Nephron (organoid): ENCODE measurements around the gene COL4A1.

Experiments used
- H3K27ac Mint-ChIP-seq, 3 experiments: 2 replicates each; pipeline ENCODE4 v1.8.0; 2020; ENCODE audit warnings: mixed read lengths in 3 of 3, mild to moderate bottlenecking in 2 of 3, moderate library complexity in 1 of 3
- H3K27me3 Mint-ChIP-seq: 2 replicates; pipeline ENCODE4 v1.8.0; 2021; ENCODE audit warnings: low read depth, mild to moderate bottlenecking, moderate library complexity, mixed read lengths
- H3K36me3 Mint-ChIP-seq: 2 replicates; pipeline ENCODE4 v1.8.0; 2020; ENCODE audit warnings: low read depth, mixed read lengths
- H3K4me1 Mint-ChIP-seq: 2 replicates; pipeline ENCODE4 v1.8.0; 2020; ENCODE audit warnings: mixed read lengths
- H3K4me3 Mint-ChIP-seq, 3 experiments: 2 replicates each; pipeline ENCODE4 v1.8.0; 2020; ENCODE audit warnings: mild to moderate bottlenecking in 3 of 3, mixed read lengths in 3 of 3, moderate library complexity in 2 of 3
- H3K9me3 Mint-ChIP-seq: 2 replicates; pipeline ENCODE4 v1.8.0; 2020; ENCODE audit warnings: mixed read lengths
- CTCF ChIP-seq, 3 experiments: fragments of 200-600 bp; sonication (generic); IDR thresholded peaks; one replicate each; pipeline ENCODE4 v1.5.0; 2021; ENCODE audit warnings: antibody characterized with exemption in 3 of 3; ENCODE audit not compliant: unreplicated experiment in 3 of 3

The COL4A1 gene

GRCh38 chr13:110266983-110267382 lies 40.0 kb downstream of the COL4A1 start:
- H3K9me3 Mint-ChIP-seq, result no peaks in the 10 kb centered on the region
- no peak overlapping the region for H3K4me3 Mint-ChIP-seq
- H3K4me1 Mint-ChIP-seq, result peaks cover 35% of the 10 kb centered on the region
- H3K27me3 Mint-ChIP-seq, result no peaks in the 10 kb centered on the region
- no peak for TF ChIP-seq CTCF (IDR thresholded peaks at IDR 0.05; ENCODE audit: unreplicated experiment in 3 of 3)
- no peak overlapping the region for H3K27ac Mint-ChIP-seq
- H3K36me3 Mint-ChIP-seq, result no peaks in the 10 kb centered on the region

GRCh38 chr13:110266431-110266809 lies 40.5 kb downstream of the COL4A1 start:
- H3K4me3 Mint-ChIP-seq, result no peak overlapping the region
- H3K27ac Mint-ChIP-seq, result no peak overlapping the region
- no peak for TF ChIP-seq CTCF (IDR thresholded peaks at IDR 0.05; ENCODE audit: unreplicated experiment in 3 of 3)
- H3K36me3 Mint-ChIP-seq, result no peaks in the 10 kb centered on the region
- H3K27me3 Mint-ChIP-seq, result no peaks in the 10 kb centered on the region
- H3K4me1 Mint-ChIP-seq, result peaks cover 40% of the 10 kb centered on the region
- H3K9me3 Mint-ChIP-seq, result no peaks in the 10 kb centered on the region

GRCh38 chr13:110265682-110266430 lies 41.1 kb downstream of the COL4A1 start:
- Mint-ChIP-seq H3K4me3 (no peak overlapping the region), H3K9me3 (no peaks in the 10 kb centered on the region), H3K4me1 (peaks cover 44% of the 10 kb centered on the region), H3K36me3 (no peaks in the 10 kb centered on the region), H3K27ac (peak overlapping the region in 1 of 3 experiments; percentile 91), H3K27me3 (no peaks in the 10 kb centered on the region)
- no peak for TF ChIP-seq CTCF (IDR thresholded peaks at IDR 0.05; ENCODE audit: unreplicated experiment in 3 of 3)

- Mint-ChIP-seq H3K4me1 (peaks cover 46% of the 10 kb centered on the region), H3K27me3 (no peaks in the 10 kb centered on the region), H3K27ac (peak overlapping the region; percentile 23 to 91 (median 73)), H3K9me3 (no peaks in the 10 kb centered on the region), H3K4me3 (no peak overlapping the region), H3K36me3 (no peaks in the 10 kb centered on the region)
- no peak for TF ChIP-seq CTCF (IDR thresholded peaks at IDR 0.05; ENCODE audit: unreplicated experiment in 3 of 3)
These were observed 41.6 kb downstream of the COL4A1 start for GRCh38 chr13:110265341-110265681.

GRCh38 chr13:110264685-110265275 lies 42.2 kb downstream of the COL4A1 start:
- peaks cover 3% of the 10 kb centered on the region for H3K36me3 Mint-ChIP-seq
- H3K27me3 Mint-ChIP-seq, result no peaks in the 10 kb centered on the region
- no peaks in the 10 kb centered on the region for H3K9me3 Mint-ChIP-seq
- H3K4me3 Mint-ChIP-seq, result no peak overlapping the region
- H3K27ac Mint-ChIP-seq, result peak overlapping the region; percentile 73 to 91 (median 91)
- TF ChIP-seq CTCF (IDR thresholded peaks at IDR 0.05; ENCODE audit: unreplicated experiment in 3 of 3), result no peak
- peaks cover 51% of the 10 kb centered on the region for H3K4me1 Mint-ChIP-seq

GRCh38 chr13:110263888-110264287 lies 43.1 kb downstream of the COL4A1 start:
- no peaks in the 10 kb centered on the region for H3K9me3 Mint-ChIP-seq
- H3K27me3 Mint-ChIP-seq, result no peaks in the 10 kb centered on the region
- TF ChIP-seq CTCF (IDR thresholded peaks at IDR 0.05; ENCODE audit: unreplicated experiment in 3 of 3), result no peak
- H3K36me3 Mint-ChIP-seq, result peaks cover 4% of the 10 kb centered on the region
- H3K4me1 Mint-ChIP-seq, result peaks cover 48% of the 10 kb centered on the region
- peak overlapping the region; percentile 13 to 40 (median 36) for H3K4me3 Mint-ChIP-seq
- H3K27ac Mint-ChIP-seq, result peak overlapping the region; percentile 91 to 92 (median 91)
